Measurements from ENCODE around the gene TOR1A.

TOR1A gene, protein sequence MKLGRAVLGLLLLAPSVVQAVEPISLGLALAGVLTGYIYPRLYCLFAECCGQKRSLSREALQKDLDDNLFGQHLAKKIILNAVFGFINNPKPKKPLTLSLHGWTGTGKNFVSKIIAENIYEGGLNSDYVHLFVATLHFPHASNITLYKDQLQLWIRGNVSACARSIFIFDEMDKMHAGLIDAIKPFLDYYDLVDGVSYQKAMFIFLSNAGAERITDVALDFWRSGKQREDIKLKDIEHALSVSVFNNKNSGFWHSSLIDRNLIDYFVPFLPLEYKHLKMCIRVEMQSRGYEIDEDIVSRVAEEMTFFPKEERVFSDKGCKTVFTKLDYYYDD

DNA sequence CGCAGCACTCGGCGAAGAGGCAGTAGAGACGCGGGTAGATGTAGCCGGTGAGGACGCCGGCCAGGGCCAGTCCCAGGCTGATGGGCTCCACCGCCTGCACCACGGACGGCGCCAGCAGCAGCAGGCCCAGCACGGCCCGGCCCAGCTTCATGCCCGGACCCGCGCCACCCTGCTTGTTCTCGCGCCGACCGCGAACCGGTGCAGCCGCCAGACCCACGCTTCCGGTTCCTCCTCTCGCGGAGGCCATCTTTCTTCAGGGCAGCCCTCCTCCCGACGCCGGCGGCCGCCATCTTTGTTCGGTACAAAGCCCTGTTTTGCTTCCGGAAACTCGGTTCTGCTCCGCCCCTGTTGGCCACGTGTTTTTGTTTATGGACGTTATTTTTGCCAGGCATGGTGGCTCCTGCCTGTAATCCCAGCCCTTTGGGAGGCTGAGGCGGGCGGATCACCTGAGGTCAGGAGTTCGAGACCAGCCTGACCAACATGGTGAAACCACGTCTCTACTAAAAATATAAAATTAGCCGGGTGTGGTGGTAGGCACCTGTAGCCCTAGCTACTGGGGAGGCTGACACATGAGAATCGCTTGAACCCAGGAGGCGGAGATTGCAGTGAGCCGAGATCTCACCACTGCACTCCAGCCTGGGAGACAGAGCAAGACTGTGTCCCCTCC is at the start of gene TOR1A:
Gene TOR1A, minus strand, starts transcription at position 202 of the 667 bp plus-strand sequence. Its CDS starts 51 bp downstream, at position 151.
- peak; percentile 96 for DNase-seq (ENCODE audit: low read depth)
- peak within 1 kb of the TSS; percentile 75 for H3K4me3 ChIP-seq (ENCODE audit: low read depth, low read length)
- TF ChIP-seq, protein P1, sequence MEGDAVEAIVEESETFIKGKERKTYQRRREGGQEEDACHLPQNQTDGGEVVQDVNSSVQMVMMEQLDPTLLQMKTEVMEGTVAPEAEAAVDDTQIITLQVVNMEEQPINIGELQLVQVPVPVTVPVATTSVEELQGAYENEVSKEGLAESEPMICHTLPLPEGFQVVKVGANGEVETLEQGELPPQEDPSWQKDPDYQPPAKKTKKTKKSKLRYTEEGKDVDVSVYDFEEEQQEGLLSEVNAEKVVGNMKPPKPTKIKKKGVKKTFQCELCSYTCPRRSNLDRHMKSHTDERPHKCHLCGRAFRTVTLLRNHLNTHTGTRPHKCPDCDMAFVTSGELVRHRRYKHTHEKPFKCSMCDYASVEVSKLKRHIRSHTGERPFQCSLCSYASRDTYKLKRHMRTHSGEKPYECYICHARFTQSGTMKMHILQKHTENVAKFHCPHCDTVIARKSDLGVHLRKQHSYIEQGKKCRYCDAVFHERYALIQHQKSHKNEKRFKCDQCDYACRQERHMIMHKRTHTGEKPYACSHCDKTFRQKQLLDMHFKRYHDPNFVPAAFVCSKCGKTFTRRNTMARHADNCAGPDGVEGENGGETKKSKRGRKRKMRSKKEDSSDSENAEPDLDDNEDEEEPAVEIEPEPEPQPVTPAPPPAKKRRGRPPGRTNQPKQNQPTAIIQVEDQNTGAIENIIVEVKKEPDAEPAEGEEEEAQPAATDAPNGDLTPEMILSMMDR (IDR thresholded peaks at IDR 0.05; ENCODE audit: insufficient read depth, low read depth, low read length, missing control alignments), result no peak

DNA sequence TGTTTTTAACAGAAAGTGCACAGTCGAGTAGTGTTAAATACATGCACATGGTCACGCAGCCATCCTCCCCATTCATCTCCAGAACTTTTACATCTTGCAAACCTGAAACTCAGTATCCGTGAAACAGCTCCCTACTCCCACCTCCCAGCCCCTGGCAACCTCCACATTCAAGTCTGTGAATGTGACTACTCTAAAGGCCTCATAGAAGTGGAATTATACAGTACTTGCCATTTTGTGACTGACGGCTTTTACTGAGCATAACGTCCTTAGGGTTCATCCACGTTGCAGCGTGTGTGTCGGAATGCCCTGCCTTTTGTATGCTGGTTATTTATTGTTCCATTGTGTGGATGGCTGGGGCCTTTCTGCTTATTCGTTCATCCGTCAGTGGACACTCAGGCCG is 47.1 kb upstream of the TOR1A start:
- no peak for DNase-seq (ENCODE audit: low read depth)
- TF ChIP-seq, protein P1 (IDR thresholded peaks at IDR 0.05; ENCODE audit: insufficient read depth, low read depth, low read length, missing control alignments), result no peak
- no peak overlapping the region for H3K4me3 ChIP-seq (ENCODE audit: low read depth, low read length)

DNA sequence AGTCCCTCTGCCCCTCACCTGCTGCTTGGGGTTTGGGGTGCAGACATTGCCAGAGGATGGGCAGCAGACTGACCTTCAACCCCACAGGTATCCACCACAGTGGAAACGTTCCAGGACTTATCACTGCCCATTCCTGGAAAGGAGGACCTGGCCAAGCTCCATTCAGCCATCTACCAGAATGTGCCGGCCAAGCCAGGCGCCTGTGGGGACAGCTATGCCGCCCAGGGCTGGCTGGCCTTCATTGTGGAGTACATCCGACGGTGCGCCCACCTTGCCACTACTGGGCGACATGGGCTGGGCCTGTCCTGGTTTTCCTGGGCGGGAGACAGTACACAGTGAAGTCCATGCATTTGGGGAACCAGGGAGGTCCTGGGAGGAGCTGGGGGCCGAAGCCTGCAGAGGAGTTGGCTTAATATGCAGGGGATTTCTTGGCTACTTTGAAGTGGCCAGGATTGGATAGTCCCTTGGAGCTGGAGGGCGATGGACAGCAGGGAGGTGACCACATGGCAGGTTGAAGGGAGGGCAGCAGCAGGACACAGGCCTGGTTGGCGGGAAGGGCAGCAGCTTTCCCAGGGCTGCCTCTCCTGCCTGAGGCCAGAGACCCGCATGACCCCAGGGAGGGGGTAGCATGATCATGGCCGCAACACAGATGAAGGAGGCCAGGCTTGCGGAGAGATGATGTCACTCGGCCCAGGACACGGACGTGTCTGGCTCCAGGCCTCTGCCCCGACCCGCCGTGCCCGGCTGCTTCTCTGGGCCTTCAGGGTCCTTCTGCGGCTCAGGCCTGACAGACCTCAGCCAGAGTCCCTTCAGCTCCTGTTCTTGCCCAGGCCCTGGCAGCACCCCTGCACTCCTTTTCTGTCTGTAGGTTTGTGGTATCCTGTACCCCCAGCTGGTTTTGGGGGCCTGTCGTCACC is 45.9 kb upstream of the TOR1A start:
- no peak for DNase-seq (ENCODE audit: low read depth)
- no peak overlapping the region for H3K4me3 ChIP-seq (ENCODE audit: low read depth, low read length)
- TF ChIP-seq, protein P1 (IDR thresholded peaks at IDR 0.05; ENCODE audit: insufficient read depth, low read depth, low read length, missing control alignments), result no peak

DNA sequence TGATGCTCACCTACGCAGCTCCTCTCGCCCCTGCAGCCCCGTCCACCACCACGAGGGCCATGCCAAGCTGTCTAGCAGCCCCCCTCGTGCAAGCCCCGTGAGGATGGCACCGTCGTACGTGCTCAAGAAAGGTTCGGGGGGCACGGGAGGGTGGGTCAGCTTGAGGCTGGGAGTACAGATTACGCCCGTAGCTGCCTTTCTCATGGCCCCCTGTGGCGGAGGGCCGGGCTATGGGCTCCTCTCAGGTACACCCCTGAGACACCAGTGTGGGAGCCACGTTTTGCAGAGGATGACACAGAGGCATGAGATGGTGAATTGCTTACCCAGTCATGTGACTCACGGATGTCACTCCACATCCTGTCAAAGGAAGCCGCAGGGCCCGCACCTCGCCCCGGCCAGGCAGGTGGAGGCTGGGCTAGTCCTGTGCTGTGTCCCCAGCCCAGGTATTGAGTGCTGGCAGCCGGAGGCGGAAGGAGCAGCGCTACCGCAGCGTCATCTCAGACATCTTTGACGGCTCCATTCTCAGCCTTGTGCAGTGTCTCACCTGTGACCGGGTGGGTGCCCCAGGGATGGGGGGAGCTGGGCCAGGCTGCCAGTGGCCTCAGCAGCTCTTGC is 45.0 kb upstream of the TOR1A start:
- no peak for DNase-seq (ENCODE audit: low read depth)
- TF ChIP-seq, protein P1 (IDR thresholded peaks at IDR 0.05; ENCODE audit: insufficient read depth, low read depth, low read length, missing control alignments), result no peak
- no peak overlapping the region for H3K4me3 ChIP-seq (ENCODE audit: low read depth, low read length)

DNA sequence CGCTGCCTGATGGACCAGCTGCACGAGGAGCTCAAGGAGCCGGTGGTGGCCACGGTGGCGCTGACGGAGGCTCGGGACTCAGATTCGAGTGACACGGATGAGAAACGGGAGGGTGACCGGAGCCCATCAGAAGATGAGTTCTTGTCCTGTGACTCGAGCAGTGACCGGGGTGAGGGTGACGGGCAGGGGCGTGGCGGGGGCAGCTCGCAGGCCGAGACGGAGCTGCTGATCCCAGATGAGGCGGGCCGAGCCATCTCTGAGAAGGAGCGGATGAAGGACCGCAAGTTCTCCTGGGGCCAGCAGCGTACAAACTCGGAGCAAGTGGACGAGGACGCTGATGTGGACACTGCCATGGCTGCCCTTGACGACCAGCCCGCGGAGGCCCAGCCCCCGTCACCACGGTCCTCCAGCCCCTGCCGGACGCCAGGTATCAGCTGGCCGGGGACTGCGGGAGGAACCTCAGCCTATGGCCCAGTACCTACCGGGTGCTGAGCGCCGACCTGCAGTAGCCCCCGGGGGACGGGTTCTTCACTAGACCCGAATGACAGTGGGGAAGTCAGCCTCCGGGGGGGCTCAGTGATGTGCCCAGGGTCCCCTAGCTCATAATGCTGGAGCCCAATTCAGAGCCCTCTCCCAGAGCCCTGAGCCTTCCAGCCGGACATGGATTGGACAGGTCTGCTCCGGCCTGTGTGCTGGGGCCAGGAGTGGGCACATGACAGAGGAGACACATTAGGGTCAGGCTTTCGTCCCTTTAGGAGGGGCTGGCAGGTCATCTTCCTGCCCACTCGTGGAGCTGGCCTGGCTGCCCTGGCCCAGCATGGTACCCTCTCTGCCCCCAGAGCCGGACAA is 44.3 kb upstream of the TOR1A start:
- TF ChIP-seq, protein P1 (IDR thresholded peaks at IDR 0.05; ENCODE audit: insufficient read depth, low read depth, low read length, missing control alignments), result no peak
- no peak for DNase-seq (ENCODE audit: low read depth)
- no peak overlapping the region for H3K4me3 ChIP-seq (ENCODE audit: low read depth, low read length)
